Natural killer cell (primary cell): ENCODE data around the gene TFE3. TPM values are rescaled to one million over a fixed set of nuclear protein-coding genes. Genes with fewer than 3 reads are reported as not detected.
A peak's percentile ranks its signal among the peaks of the same experiment; 100 is the strongest.

Source experiments
- ATAC-seq, 3 donors: fragments of 150-1000 bp in 2 of 3; fragments of 200-7000 bp in 1 of 3; cut with Tn5 transposase; 1 replicate in 1 of 3; 2 replicates in 2 of 3; pipeline ENCODE4 v1.10.0; 2021; ENCODE audit warnings: mild to moderate bottlenecking in 2 of 3, moderate library complexity in 2 of 3
- DNase-seq, 2 donors: peaks; one replicate each; pipeline versions ENCODE4 v3.0.0 to v3.0.0-alpha.2; 2013 to 2021; ENCODE audit warnings: mixed read lengths in 1 of 2
- H3K27ac ChIP-seq: one replicate; pipeline ENCODE4 v1.5.1; 2013; ENCODE audit warnings: mild to moderate bottlenecking, low read length
- H3K27me3 ChIP-seq: one replicate; pipeline ENCODE4 v1.6.1; 2013; ENCODE audit warnings: low read length; ENCODE audit not compliant: control insufficient read depth, insufficient read depth
- H3K36me3 ChIP-seq: one replicate; pipeline ENCODE4 v1.6.1; 2013; ENCODE audit warnings: low read length; ENCODE audit not compliant: control insufficient read depth, insufficient read depth
- H3K4me1 ChIP-seq: one replicate; pipeline ENCODE4 v1.6.1; 2013; ENCODE audit warnings: low read length; ENCODE audit not compliant: control insufficient read depth, insufficient read depth
- H3K4me3 ChIP-seq: one replicate; pipeline ENCODE4 v1.5.1; 2013; ENCODE audit warnings: low read length
- H3K9me3 ChIP-seq: one replicate; pipeline ENCODE4 v1.6.1; 2013; ENCODE audit warnings: low read length; ENCODE audit not compliant: control insufficient read depth, insufficient read depth
- H3K27ac Mint-ChIP-seq, 2 donors: one replicate each; pipeline ENCODE4 v1.8.0; 2022; ENCODE audit warnings: mild to moderate bottlenecking in 2 of 2, mixed read lengths in 2 of 2, moderate library complexity in 1 of 2
- H3K27me3 Mint-ChIP-seq, 2 donors: one replicate each; pipeline ENCODE4 v1.8.0; 2022; ENCODE audit warnings: low read depth in 2 of 2, mixed read lengths in 2 of 2
- H3K36me3 Mint-ChIP-seq: one replicate; pipeline ENCODE4 v1.8.0; 2022; ENCODE audit warnings: mixed read lengths
- H3K4me1 Mint-ChIP-seq, 2 donors: one replicate each; pipeline ENCODE4 v1.8.0; 2022; ENCODE audit warnings: mixed read lengths in 2 of 2
- H3K4me3 Mint-ChIP-seq: one replicate; pipeline ENCODE4 v1.8.0; 2022; ENCODE audit warnings: mild to moderate bottlenecking, moderate library complexity, mixed read lengths
- H3K9me3 Mint-ChIP-seq, 2 donors: one replicate each; pipeline ENCODE4 v1.8.0; 2022; ENCODE audit warnings: mixed read lengths in 2 of 2
- CTCF ChIP-seq: fragments of 200-600 bp; IDR thresholded peaks from one replicate; pipeline ENCODE4 v1.8.0; 2022; ENCODE audit warnings: antibody characterized with exemption
- WGBS: methylation state at CpG from one replicate; pipeline ENCODE4 v1.1.7; 2013; ENCODE audit warnings: missing lambda C conversion rate; ENCODE audit not compliant: insufficient coverage; 5-methylcytosine and 5-hydroxymethylcytosine counted together
- intact Hi-C: fragments of 100-400 bp; cut with micrococcal nuclease; formaldehyde crosslinking; loops from one replicate; pipeline ENCODE4 v1.14.2; 2022
- total RNA-seq, 4 donors: library from RNA; stranded (reverse); fragments of 120-200 nt in 1 of 4; gene quantifications; one replicate each; pipeline versions ENCODE4 v1.2.3 to v1.2.4, GENCODE V29; 2013 to 2022

Gene TFE3
- total RNA-seq, 3 donors from 2014 or later (not counting 1 experiment from before 2014, with no cell fraction given), result 43.8 to 57.5 (median 43.9) TPM

GRCh38 chrX:49073601-49074575 lies 30.7 kb upstream of the TFE3 start, which contains the start of gene PRAF2:
Gene PRAF2 (minus strand): TSS chrX:49074002. CDS start chrX:49073987, 15 bp downstream.
- H3K27me3 ChIP-seq, result no peaks in the 10 kb centered on the region
- no peaks in the 10 kb centered on the region for H3K9me3 ChIP-seq
- ATAC-seq (peak; percentile 91 to 96 (median 93)), DNase-seq (peak; percentile 69 to 94)
- Mint-ChIP-seq H3K36me3 (no peaks in the 10 kb centered on the region), H3K4me3 (peak within 1 kb of the TSS; percentile 89), H3K27me3 (no peaks in the 10 kb centered on the region), H3K27ac (peak within 1 kb of the TSS; percentile 88 to 93), H3K9me3 (no peaks in the 10 kb centered on the region), H3K4me1 (peaks cover 16 to 19% of the 10 kb centered on the region in 2 donors)
- TF ChIP-seq CTCF, result no peak
- peak within 1 kb of the TSS; percentile 47 for H3K4me3 ChIP-seq
- H3K36me3 ChIP-seq, result peaks cover 8% of the 10 kb centered on the region
- peaks cover 23% of the 10 kb centered on the region for H3K4me1 ChIP-seq
- WGBS, result 4% methylated on average over 56 of the region's 61 CpGs
- peak within 1 kb of the TSS; percentile 72 for H3K27ac ChIP-seq
- intact Hi-C loops, result loop anchor here (2.0 kb wide), 1 partner anchor 27 kb away; no protein-coding TSS in a partner anchor

GRCh38 chrX:49072712-49073095 lies 29.5 kb upstream of the TFE3 start:
- Mint-ChIP-seq H3K27ac (peak overlapping the region; percentile 88 to 93), H3K9me3 (no peaks in the 10 kb centered on the region), H3K27me3 (no peaks in the 10 kb centered on the region), H3K36me3 (no peaks in the 10 kb centered on the region), H3K4me1 (peaks cover 11 to 13% of the 10 kb centered on the region in 2 donors), H3K4me3 (peak overlapping the region; percentile 89)
- Histone ChIP-seq H3K9me3 (no peaks in the 10 kb centered on the region), H3K4me3 (no peak overlapping the region), H3K36me3 (peaks cover 8% of the 10 kb centered on the region), H3K27me3 (no peaks in the 10 kb centered on the region), H3K4me1 (peaks cover 20% of the 10 kb centered on the region), H3K27ac (no peak overlapping the region)
- 83% methylated on average over 10 of the region's 10 CpGs for WGBS
- no peak for ATAC-seq
- DNase-seq, result no peak
- no peak for TF ChIP-seq CTCF
- intact Hi-C loops, result no loop called here

GRCh38 chrX:49071877-49072711 lies 28.9 kb upstream of the TFE3 start:
- intact Hi-C loops, result no loop called here
- H3K27me3 ChIP-seq, result no peaks in the 10 kb centered on the region
- no peaks in the 10 kb centered on the region for H3K9me3 ChIP-seq
- 90% methylated on average over 63 of the region's 63 CpGs for WGBS
- H3K4me3 ChIP-seq, result no peak overlapping the region
- Mint-ChIP-seq H3K9me3 (no peaks in the 10 kb centered on the region), H3K27ac (peak overlapping the region in 1 of 2 donors; percentile 93), H3K4me3 (peak overlapping the region; percentile 25), H3K4me1 (peaks cover 11 to 13% of the 10 kb centered on the region in 2 donors), H3K27me3 (no peaks in the 10 kb centered on the region), H3K36me3 (no peaks in the 10 kb centered on the region)
- DNase-seq (no peak), ATAC-seq (no peak)
- H3K4me1 ChIP-seq, result peaks cover 20% of the 10 kb centered on the region
- TF ChIP-seq CTCF, result no peak
- H3K36me3 ChIP-seq, result peaks cover 6% of the 10 kb centered on the region
- no peak overlapping the region for H3K27ac ChIP-seq
